HepG2 (cell line): ENCODE results near the gene TFEB. TPM values are rescaled to one million over a fixed set of nuclear protein-coding genes. Genes with fewer than 3 reads are reported as not detected.

Experiments used
- EP300 ChIP-seq, 3 experiments: sonication (generic) in 1 of 3; formaldehyde crosslinking in 1 of 3; IDR thresholded peaks; 2 replicates each; pipeline versions ENCODE4 v1.5.1 to v1.6.1; 2011 to 2020; ENCODE audit warnings: low read depth in 2 of 3, low read length in 2 of 3, borderline replicate concordance in 1 of 3, improper control_type of control experiment in 1 of 3, mild to moderate bottlenecking in 1 of 3, missing genetic modification reagents in 1 of 3, moderate library complexity in 1 of 3
- ETV6 ChIP-seq: sonication (generic); formaldehyde crosslinking; conservative IDR thresholded peaks from 2 replicates; pipeline ENCODE4 v1.4.0; 2020; ENCODE audit warnings: missing genetic modification reagents
- HDAC1 ChIP-seq: sonication (generic); formaldehyde crosslinking; IDR thresholded peaks from 2 replicates; pipeline ENCODE4 v1.5.1; 2020; ENCODE audit warnings: mild to moderate bottlenecking, missing genetic modification reagents
- HNF4A ChIP-seq: sonication (generic); formaldehyde crosslinking; IDR thresholded peaks from 2 replicates; pipeline ENCODE4 v1.4.0; 2020; ENCODE audit warnings: missing genetic modification reagents
- MLLT10 ChIP-seq: sonication (generic); formaldehyde crosslinking; IDR thresholded peaks from 2 replicates; pipeline ENCODE4 v1.4.0; 2020; ENCODE audit warnings: missing genetic modification reagents
- MTF2 ChIP-seq: sonication (generic); formaldehyde crosslinking; IDR thresholded peaks from 2 replicates; pipeline ENCODE4 v1.5.0; 2020; ENCODE audit warnings: missing genetic modification reagents, borderline replicate concordance
- MZF1 ChIP-seq: sonication (generic); formaldehyde crosslinking; IDR thresholded peaks from 2 replicates; pipeline ENCODE4 v1.8.1; 2023; ENCODE audit warnings: mild to moderate bottlenecking, missing genetic modification reagents, borderline replicate concordance
- POLR2AphosphoS5 ChIP-seq: IDR thresholded peaks from 2 replicates; pipeline ENCODE4 v1.6.1; 2012; ENCODE audit warnings: low read depth, low read length
- ZC3H13 ChIP-seq: sonication (generic); formaldehyde crosslinking; IDR thresholded peaks from 2 replicates; pipeline ENCODE4 v1.8.1; 2023; ENCODE audit warnings: mild to moderate bottlenecking, missing genetic modification reagents, moderate library complexity
- ZNF230 ChIP-seq: sonication (generic); formaldehyde crosslinking; IDR thresholded peaks from 2 replicates; pipeline ENCODE4 v1.4.0; 2020; ENCODE audit warnings: mild to moderate bottlenecking, missing genetic modification reagents
- ZNF232 ChIP-seq: sonication (generic); formaldehyde crosslinking; IDR thresholded peaks from 2 replicates; pipeline ENCODE4 v1.4.0; 2020; ENCODE audit warnings: missing genetic modification reagents, borderline replicate concordance
- ZNF235 ChIP-seq: sonication (generic); formaldehyde crosslinking; IDR thresholded peaks from 2 replicates; pipeline ENCODE4 v1.8.1; 2023; ENCODE audit warnings: mild to moderate bottlenecking, missing genetic modification reagents, borderline replicate concordance
- ZNF24 ChIP-seq: fragments of 450-650 bp; IDR thresholded peaks from 2 replicates; pipeline ENCODE4 v1.6.1; 2017; ENCODE audit warnings: antibody characterized with exemption, mild to moderate bottlenecking
- ZNF326 ChIP-seq: sonication (generic); formaldehyde crosslinking; IDR thresholded peaks from 2 replicates; pipeline ENCODE4 v1.4.0; 2020; ENCODE audit warnings: missing genetic modification reagents, borderline replicate concordance
- ZNF616 ChIP-seq: sonication (generic); formaldehyde crosslinking; IDR thresholded peaks from 2 replicates; pipeline ENCODE4 v1.5.0; 2020; ENCODE audit warnings: low read depth, mild to moderate bottlenecking, missing genetic modification reagents
- ZNF672 ChIP-seq: sonication (generic); formaldehyde crosslinking; IDR thresholded peaks from 2 replicates; pipeline ENCODE4 v1.8.1; 2022; ENCODE audit warnings: missing genetic modification reagents
- ZNF773 ChIP-seq: sonication (generic); formaldehyde crosslinking; IDR thresholded peaks from 2 replicates; pipeline ENCODE4 v1.4.0; 2020; ENCODE audit warnings: missing genetic modification reagents, borderline replicate concordance
- ZNF782 ChIP-seq: sonication (generic); formaldehyde crosslinking; IDR thresholded peaks from 2 replicates; pipeline ENCODE4 v1.4.0; 2020; ENCODE audit warnings: missing genetic modification reagents, mild to moderate bottlenecking, borderline replicate concordance
- ZNF883 ChIP-seq: sonication (generic); formaldehyde crosslinking; IDR thresholded peaks from 2 replicates; pipeline ENCODE4 v1.5.1; 2020; ENCODE audit warnings: mild to moderate bottlenecking, missing genetic modification reagents; ENCODE audit errors: not compliant biosample characterization
- polyA plus RNA-seq, 8 experiments: library from polyadenylated mRNA; depleted of rRNA in 3 of 8; stranded (reverse) in 7 of 8; unstranded in 1 of 8; fragments of >200 nt; fragmentation: Illumina TruSeq in 4 of 8; extraction: Trizol in 4 of 8; gene quantifications; 2 replicates each; pipeline versions ENCODE4 v1.2.1 to v1.2.3, GENCODE V29; 2011 to 2016; ENCODE audit warnings: low read depth in 4 of 8, missing spikeins in 1 of 8, mixed read lengths in 1 of 8; ENCODE audit not compliant: insufficient read depth in 1 of 8
- total RNA-seq, 5 experiments: library from RNA; depleted of rRNA; stranded (reverse); fragments of >200 nt; fragmentation: Illumina TruSeq; extraction: Trizol; gene quantifications; 2 replicates each; pipeline ENCODE4 v1.2.3, GENCODE V29; 2016; ENCODE audit warnings: low read depth in 1 of 5
- TF ChIP-seq, protein P1 (sequence below): sonication (generic); formaldehyde crosslinking; IDR thresholded peaks from 2 replicates; pipeline ENCODE4 v1.8.0; 2022; ENCODE audit warnings: missing genetic modification reagents, mild to moderate bottlenecking, moderate library complexity, borderline replicate concordance
- TF ChIP-seq, protein P2 (sequence below): sonication (generic); formaldehyde crosslinking; IDR thresholded peaks from 2 replicates; pipeline ENCODE4 v1.4.0; 2020; ENCODE audit warnings: missing genetic modification reagents, borderline replicate concordance
- TF ChIP-seq, protein P3 (sequence below): IDR thresholded peaks from 2 replicates; pipeline ENCODE4 v1.6.1; 2016; ENCODE audit warnings: missing biosample characterization, missing genetic modification reagents, low read depth
- TF ChIP-seq, protein P4 (sequence below): sonication (generic); formaldehyde crosslinking; IDR thresholded peaks from 2 replicates; pipeline ENCODE4 v1.5.0; 2020; ENCODE audit warnings: mild to moderate bottlenecking, missing genetic modification reagents, moderate library complexity

TFEB gene
- total and polyA plus RNA-seq, 2 of the 13 experiments (the other 11 are each of a cell fraction or from before 2014, with no cell fraction given), result 13.3 to 18.7 TPM

GRCh38 chr6:41735427-41736185 lies at the start of gene TFEB (continued):
- TF ChIP-seq EP300 (IDR thresholded peaks at IDR 0.05; ENCODE audit: low read depth in 2 of 2, low read length in 2 of 2) (peak in 1 of 2 experiments; percentile 57; a peak in 2 of 4 replicates), EP300 (CRISPR knock-in tag; IDR thresholded peaks at IDR 0.05; ENCODE audit: borderline replicate concordance) (0 out of 2 replicates have a peak, but pooled peaks have one; percentile 7), HDAC1 (CRISPR knock-in tag) (peak; percentile 77), ZNF773 (CRISPR knock-in tag) (no peak), ZNF235 (CRISPR knock-in tag) (no peak), ZNF230 (CRISPR knock-in tag) (no peak), ZNF883 (CRISPR knock-in tag) (no peak), ETV6 (CRISPR knock-in tag) (peak; percentile 74; the same call in 1 of the 2 replicates), ZNF24 (no peak), MTF2 (CRISPR knock-in tag) (peak; percentile 56; the same call in 1 of the 2 replicates), ZNF326 (CRISPR knock-in tag) (no peak), MLLT10 (CRISPR knock-in tag) (no peak), ZNF672 (CRISPR knock-in tag) (no peak), HNF4A (CRISPR knock-in tag) (peak; percentile 47), ZC3H13 (CRISPR knock-in tag) (no peak), ZNF616 (CRISPR knock-in tag) (no peak), ZNF782 (CRISPR knock-in tag) (0 out of 2 replicates have a peak, but pooled peaks have one; percentile 39), MZF1 (CRISPR knock-in tag) (no peak), ZNF232 (CRISPR knock-in tag) (no peak), POLR2AphosphoS5 (no peak)
- TF ChIP-seq, protein P1, sequence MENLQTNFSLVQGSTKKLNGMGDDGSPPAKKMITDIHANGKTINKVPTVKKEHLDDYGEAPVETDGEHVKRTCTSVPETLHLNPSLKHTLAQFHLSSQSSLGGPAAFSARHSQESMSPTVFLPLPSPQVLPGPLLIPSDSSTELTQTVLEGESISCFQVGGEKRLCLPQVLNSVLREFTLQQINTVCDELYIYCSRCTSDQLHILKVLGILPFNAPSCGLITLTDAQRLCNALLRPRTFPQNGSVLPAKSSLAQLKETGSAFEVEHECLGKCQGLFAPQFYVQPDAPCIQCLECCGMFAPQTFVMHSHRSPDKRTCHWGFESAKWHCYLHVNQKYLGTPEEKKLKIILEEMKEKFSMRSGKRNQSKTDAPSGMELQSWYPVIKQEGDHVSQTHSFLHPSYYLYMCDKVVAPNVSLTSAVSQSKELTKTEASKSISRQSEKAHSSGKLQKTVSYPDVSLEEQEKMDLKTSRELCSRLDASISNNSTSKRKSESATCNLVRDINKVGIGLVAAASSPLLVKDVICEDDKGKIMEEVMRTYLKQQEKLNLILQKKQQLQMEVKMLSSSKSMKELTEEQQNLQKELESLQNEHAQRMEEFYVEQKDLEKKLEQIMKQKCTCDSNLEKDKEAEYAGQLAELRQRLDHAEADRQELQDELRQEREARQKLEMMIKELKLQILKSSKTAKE (CRISPR knock-in tag), result no peak
- TF ChIP-seq, protein P2, sequence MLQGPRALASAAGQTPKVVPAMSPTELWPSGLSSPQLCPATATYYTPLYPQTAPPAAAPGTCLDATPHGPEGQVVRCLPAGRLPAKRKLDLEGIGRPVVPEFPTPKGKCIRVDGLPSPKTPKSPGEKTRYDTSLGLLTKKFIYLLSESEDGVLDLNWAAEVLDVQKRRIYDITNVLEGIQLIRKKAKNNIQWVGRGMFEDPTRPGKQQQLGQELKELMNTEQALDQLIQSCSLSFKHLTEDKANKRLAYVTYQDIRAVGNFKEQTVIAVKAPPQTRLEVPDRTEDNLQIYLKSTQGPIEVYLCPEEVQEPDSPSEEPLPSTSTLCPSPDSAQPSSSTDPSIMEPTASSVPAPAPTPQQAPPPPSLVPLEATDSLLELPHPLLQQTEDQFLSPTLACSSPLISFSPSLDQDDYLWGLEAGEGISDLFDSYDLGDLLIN (CRISPR knock-in tag), result peak; percentile 92; the same call in 1 of the 2 replicates
- TF ChIP-seq, protein P3, sequence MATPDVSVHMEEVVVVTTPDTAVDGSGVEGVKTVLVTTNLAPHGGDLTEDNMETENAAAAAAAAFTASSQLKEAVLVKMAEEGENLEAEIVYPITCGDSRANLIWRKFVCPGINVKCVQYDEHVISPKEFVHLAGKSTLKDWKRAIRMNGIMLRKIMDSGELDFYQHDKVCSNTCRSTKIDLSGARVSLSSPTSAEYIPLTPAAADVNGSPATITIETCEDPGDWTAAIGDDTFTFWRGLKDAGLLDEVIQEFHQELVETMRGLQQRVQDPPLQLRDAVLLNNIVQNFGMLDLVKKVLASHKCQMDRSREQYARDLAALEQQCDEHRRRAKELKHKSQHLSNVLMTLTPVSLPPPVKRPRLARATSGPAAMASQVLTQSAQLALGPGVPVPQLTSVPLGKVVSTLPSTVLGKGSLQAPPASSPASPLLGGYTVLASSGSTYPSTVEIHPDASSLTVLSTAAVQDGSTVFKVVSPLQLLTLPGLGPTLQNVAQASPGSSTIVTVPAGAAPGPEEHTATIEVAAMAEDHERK (CRISPR knock-in tag), result peak; percentile 20; the same call in 1 of the 2 replicates
- TF ChIP-seq, protein P4, sequence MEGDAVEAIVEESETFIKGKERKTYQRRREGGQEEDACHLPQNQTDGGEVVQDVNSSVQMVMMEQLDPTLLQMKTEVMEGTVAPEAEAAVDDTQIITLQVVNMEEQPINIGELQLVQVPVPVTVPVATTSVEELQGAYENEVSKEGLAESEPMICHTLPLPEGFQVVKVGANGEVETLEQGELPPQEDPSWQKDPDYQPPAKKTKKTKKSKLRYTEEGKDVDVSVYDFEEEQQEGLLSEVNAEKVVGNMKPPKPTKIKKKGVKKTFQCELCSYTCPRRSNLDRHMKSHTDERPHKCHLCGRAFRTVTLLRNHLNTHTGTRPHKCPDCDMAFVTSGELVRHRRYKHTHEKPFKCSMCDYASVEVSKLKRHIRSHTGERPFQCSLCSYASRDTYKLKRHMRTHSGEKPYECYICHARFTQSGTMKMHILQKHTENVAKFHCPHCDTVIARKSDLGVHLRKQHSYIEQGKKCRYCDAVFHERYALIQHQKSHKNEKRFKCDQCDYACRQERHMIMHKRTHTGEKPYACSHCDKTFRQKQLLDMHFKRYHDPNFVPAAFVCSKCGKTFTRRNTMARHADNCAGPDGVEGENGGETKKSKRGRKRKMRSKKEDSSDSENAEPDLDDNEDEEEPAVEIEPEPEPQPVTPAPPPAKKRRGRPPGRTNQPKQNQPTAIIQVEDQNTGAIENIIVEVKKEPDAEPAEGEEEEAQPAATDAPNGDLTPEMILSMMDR (CRISPR knock-in tag), result peak; percentile 94
